ENCODE results near the gene AGRN. TPM values are rescaled to one million over a fixed set of nuclear protein-coding genes. Genes with fewer than 3 reads are reported as not detected.
"Not testable (repeated sequence)": the region's sequence is repeated elsewhere in the genome, so short reads cannot be mapped to it uniquely, and the experiment has no call there.

The AGRN gene
- total RNA-seq, 1 donor from 2014 or later = 12.7 TPM

DNA sequence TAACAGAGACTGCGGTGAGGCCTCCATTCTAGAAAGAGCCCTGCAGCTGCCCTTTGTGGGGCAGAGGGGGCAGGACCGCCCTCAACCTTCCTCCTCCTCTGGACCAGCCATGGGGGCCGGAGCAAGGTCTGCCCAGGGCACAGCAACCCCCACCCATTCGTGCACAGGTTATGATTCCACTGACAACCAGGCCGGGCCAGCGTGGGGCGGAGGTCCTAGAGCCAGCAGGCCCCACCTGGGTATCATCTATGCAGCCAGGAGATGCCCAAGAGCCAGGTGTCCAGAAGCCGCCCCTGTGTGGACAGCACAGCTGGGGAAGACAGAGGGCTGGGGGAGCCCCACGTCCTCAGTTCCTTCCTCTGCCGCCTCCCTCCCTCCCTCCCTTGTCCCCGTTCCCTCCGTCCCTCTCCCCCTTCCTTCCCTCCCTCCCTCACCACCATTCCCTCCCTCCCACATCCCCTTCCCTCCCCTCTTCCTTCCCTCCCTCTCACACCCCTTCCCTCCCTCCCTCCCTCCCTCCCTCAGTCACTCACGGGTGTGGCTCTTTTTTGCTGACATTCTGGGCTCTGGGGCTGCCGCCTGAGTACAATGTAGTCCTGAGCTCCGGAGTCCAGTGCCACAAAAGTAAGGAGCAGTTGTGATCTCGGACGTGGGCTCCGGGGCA is 41.9 kb downstream of the AGRN start:
- intact Hi-C loops (cut with micrococcal nuclease) = no loop called here

DNA sequence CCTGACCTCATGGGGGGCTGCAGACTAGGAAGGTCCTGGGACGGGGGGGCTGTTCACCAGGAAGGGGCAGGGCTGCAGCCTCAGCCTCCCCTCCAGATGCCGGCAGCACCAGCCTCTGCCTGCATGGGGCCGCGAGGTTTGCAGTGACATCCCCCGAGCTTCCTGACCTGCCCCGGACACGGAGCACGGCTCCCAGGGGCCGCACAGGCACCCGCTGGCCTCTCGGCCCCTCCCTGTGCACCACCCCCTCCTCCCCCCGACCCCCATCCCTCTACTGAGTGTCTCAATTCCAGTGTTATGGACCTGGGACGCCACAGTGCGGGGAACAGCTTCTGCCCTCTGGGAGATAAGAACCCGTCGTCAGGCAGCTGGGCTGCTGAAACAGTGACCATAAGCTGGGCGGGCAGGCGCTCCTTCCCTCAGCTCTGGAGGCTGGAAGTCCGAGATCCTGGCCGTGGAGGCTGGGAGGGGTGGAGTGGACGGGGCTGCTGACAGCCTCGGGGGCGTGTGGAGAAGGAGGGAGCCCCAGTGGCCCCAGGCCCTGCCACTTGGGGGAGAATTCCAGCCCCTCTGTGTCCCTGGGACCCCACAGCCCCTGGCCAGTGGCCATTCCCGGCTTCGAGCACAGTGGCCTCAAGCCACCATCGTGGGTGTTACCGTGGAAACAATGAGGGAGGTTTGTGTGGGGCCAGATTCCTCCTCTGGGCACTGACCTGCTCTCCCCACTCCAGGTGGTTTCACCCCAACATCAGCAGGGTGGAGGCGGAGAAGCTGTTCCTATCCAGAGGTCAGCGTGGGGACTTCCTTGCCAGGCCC is 42.6 kb downstream of the AGRN start:
- intact Hi-C loops (cut with micrococcal nuclease) = loop anchor here (1.0 kb wide), 2 partner anchors 29 to 111 kb away; partner anchors contain the start of gene TTLL10

DNA sequence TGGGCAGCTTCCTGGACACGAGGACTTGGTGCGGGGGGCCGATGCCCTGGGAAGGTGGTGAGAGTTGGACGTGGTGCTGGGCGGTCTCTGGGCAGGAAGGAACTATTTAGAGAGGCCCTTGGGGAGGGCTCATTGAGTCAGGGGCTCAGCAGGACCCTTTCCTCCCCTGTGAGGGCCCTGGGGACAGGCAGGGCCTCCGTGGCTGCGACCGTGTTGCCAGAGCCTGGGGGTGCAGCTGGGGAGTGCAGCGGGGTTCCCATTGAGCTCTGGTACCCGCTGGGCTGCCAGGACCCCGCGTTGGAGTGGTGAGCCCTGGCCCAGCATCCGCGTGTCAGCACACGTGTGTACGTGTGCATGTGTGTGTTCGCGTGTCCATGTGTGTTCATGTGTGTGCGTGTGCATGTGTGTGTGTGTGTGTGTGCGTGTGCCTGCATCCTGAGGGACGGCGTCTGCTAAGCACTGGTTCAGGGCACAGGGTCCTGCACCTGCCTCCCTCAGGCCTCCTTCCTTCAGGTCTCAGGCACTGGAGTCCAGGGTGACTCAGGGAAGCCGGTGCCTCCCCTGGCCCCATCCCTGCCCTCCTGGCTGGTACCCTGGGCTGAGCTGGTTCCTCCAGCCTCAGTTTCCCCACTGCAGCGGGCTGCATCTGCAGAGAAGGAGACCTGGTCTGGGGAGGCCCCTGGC is 43.5 kb downstream of the AGRN start:
- intact Hi-C loops (cut with micrococcal nuclease) = loop anchor here (1.0 kb wide), 2 partner anchors 30 to 110 kb away; partner anchors contain the start of gene TTLL10

DNA sequence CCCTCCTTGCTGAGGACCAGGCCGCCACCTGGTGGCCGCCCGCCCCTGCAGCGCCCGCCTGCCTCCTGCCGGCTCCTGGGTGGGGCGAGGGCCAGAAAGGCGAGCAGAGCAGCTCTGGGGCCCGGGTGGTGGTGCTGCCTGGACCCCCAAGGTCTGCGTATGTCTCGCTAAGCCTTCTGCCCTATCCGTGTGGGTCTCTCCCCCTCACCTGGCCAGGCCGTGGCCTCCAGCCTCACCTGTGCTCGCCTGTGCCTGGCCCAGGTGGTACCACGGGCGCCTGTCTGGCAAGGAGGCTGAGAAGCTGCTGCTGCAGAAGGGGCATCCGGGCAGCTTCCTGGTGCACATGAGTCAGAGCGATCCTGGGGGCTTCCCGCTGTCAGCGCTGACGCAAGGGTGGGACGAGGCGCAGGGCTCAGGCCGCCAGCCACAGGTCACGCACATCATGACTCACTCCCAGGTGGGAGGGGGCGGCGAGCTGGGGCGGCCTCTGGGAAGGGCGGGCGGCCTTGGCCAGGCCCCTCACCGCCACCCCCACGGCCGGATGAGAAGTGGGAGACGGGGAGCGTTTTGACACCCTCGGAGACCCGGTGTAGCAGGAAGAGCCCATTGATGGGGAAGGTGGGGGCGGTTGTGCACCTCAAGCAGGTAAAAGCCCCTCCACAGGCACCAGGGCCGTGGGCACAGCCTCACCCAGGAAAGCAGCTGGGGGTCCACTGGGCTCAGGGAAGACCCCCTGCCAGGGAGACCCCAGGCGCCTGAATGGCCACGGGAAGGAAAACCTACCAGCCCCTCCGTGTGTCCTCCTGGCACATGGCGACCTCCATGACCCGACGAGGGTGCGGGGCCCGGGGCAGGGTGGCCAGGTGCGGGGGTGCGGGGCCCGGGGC is 44.3 kb downstream of the AGRN start:
- intact Hi-C loops (cut with micrococcal nuclease) = loop anchor here (1.0 kb wide), 3 partner anchors 31 to 109 kb away; partner anchors contain the start of gene TTLL10

DNA sequence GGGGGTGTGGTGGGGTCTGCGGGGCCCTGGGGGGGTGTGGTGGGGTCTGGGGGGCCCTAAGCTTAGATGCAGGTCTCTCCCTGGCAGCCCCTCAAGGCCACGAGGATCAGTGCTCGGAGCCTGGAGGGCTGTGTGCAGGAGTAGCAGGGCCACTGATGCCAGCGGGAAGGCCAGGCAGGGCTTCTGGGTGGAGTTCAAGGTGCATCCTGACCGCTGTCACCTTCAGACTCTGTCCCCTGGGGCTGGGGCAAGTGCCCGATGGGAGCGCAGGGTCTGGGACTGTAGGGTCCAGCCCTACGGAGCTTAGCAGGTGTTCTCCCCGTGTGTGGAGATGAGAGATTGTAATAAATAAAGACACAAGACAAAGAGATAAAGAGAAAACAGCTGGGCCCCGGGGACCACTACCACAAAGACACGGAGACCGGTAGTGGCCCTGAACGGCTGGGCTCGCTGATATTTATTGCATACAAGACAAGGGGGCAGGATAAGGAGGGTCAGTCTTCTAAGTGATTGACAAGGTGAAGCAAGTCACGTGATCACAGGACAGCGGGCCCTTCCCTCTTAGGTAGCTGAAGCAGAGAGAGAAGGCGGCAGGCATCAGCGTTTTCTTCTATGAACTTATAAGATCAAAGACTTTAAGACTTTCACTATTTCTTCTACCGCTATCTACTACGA is 45.5 kb downstream of the AGRN start:
- intact Hi-C loops (cut with micrococcal nuclease) = no loop called here

DNA sequence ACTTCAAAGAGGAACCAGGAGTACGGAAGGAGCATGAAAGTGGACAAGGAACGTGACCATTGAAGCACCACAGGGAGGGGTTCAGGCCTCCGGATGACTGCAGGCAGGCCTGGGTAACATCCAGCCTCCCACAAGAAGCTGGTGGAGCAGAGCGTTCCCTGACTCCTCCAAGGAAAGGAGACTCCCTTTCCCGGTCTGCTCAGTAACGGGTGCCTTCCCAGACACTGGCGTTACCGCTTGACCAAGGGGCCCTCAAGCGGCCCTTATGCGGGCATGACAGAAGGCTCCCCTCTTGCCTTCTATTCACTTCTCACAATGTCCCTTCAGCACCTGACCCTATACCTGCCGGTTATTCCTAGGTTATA is 46.0 kb downstream of the AGRN start:
- intact Hi-C loops (cut with micrococcal nuclease) = not testable (repeated sequence)

DNA sequence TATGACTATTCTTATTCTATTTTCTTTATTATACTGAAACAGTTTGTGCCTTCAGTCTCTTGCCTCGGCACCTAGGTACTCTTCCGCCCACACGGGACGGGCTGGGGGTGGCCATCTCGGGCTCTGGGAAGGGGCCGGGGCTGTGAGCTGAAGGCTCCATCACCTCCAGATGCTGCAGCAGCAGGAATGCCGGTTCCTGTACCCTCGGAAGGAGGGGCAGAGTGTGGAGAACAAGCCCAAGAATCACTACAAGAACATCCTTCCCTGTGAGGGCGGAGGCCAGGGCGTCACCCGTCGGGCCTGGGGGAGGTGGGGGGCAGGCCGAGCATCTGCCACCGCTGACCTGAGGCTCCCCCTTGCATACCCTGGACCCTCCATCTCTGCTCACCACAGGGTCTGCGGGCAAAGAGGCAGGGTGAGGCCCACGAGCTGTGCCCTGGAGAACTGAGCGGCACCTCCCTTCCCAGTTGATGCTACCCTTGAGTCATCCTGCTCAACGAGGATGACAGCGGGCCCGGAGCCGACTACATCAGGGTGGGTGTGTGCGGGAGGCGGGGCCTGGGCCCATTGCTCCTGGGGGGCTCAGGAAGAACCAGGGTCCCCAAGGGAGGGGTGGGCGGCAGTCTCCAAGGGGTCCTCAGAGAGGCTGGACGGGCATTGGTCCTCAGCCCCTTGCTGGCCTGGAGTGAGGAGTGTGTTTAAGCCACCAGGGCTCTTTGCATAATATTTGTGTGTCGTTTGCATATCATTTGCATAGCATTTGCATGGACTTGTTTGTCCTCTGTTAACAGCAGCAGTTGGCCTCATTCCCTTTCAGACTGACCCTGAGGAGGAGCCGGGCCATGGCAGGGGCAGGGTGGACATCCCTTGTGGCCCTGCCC is 46.7 kb downstream of the AGRN start:
- intact Hi-C loops (cut with micrococcal nuclease) = no loop called here

DNA sequence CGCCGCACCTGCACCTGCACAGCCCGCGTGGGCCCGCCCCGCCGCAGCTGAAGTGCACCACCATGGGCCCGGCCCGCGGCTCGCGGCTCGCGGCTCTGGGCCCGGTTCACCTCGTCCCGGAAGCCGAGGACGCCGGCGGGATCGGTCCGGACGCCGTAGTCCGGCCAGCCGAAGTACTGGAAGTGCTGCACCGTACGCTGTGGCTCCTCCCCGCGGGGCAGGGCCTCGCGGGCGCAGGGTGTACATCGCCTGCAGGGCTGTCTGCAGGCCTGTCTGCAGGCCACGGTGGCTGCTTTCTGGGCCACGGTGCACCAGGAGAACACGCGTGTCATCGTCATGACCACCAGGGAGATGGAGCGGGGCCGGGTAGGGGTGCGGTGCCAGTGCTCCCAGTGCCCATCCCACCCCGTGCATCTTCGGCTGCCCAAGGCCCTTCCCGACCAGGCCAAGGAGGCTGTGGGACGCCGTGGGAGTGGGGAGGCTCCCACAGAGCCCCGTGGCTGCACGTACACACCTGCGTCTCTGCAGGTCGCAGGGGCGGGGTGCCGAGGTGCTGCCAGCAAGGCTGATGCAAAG is 47.5 kb downstream of the AGRN start:
- intact Hi-C loops (cut with micrococcal nuclease) = no loop called here

DNA sequence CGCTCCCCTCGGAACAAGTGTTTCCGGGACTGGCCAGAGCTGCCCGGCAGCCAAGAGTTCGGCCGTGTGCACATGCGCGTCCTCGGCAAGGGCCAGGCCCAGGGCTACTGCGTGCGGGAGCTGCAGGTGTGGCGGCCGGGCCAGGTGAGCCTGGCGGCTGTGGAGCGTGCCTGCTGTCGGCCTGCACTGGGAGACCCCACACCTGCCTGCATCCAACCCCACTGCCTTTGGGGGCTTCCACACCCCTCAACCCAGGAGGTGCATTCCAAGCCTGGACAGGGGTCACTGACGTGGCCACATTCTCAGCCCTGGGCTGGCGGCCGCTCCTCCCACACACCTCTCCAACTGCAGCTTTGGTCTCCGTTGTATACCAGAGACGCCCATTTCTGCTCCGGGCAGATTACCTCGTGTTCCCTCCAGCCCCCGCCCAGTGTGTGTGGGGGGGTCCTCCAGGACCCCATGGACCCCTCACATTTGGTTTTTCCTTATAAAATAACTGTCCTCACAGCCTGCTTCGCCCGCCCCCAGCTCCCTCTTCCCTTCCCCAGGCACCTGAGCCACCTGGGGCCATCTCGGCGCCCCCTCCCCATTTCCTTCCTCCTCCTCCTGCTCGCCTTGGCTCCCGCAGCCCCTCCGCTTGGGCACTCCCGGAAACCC is 48.1 kb downstream of the AGRN start:
- intact Hi-C loops (cut with micrococcal nuclease) = loop anchor here (2.0 kb wide), 2 partner anchors 27 to 49 kb away; no protein-coding TSS in a partner anchor

DNA sequence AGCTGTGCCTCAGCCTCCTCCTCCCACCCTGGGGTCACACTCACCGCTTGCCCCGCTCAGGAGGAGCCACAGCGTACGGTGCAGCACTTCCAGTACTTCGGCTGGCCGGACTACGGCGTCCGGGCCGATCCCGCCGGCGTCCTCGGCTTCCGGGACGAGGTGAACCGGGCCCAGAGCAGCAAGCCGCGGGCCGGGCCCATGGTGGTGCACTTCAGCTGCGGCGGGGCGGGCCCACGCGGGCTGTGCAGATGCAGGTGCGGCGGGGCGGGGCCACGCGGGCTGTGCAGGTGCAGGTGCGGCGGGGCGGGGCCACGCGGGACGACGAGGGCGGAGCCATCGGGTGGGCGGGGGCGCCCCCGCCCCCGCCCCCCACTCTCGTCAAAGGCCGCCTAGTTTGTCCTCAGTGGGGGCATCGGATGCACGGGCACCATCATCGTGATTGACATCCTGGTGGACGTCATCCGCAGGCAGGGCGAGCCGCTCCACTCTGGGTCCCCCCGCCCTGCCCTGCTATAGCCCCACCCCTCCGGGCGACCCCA is 48.7 kb downstream of the AGRN start:
- intact Hi-C loops (cut with micrococcal nuclease) = loop anchor here (1.0 to 2.0 kb wide), 3 partner anchors 9 to 50 kb away; no protein-coding TSS in a partner anchor

DNA sequence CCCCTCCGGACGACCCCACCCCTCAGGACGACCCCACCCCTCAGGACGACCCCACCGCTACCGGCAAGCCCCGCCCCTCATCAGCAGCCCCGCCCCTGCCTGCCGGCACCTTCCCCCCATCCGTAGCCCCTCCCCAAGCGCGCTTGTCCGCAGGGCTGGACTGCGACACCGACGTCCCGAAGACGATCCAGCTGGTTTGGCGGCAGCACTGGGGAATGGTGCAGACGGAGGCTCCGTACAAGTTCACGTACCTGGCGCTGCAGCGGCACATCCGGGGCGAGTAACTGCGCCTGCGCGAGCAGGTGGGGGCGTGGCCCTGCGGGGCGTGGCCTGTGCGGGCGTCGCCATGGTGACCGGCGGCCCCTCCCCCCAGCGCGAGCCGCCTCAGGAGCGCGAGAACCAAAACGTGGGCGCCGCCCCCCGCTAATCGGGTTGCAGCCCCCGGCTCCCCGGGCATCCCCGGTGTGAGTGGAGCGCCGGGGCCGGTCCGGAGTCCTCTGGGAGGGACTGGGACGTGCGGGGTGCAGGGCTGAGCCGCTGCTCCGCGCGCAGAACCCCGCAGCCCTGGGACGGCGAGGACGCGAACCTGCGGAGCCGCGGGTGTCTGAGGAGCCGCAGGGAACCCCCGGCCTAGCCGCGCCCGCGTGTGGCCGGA is 49.3 kb downstream of the AGRN start:
- intact Hi-C loops (cut with micrococcal nuclease) = loop anchor here (1.0 to 2.0 kb wide), 3 partner anchors 10 to 50 kb away; no protein-coding TSS in a partner anchor

DNA sequence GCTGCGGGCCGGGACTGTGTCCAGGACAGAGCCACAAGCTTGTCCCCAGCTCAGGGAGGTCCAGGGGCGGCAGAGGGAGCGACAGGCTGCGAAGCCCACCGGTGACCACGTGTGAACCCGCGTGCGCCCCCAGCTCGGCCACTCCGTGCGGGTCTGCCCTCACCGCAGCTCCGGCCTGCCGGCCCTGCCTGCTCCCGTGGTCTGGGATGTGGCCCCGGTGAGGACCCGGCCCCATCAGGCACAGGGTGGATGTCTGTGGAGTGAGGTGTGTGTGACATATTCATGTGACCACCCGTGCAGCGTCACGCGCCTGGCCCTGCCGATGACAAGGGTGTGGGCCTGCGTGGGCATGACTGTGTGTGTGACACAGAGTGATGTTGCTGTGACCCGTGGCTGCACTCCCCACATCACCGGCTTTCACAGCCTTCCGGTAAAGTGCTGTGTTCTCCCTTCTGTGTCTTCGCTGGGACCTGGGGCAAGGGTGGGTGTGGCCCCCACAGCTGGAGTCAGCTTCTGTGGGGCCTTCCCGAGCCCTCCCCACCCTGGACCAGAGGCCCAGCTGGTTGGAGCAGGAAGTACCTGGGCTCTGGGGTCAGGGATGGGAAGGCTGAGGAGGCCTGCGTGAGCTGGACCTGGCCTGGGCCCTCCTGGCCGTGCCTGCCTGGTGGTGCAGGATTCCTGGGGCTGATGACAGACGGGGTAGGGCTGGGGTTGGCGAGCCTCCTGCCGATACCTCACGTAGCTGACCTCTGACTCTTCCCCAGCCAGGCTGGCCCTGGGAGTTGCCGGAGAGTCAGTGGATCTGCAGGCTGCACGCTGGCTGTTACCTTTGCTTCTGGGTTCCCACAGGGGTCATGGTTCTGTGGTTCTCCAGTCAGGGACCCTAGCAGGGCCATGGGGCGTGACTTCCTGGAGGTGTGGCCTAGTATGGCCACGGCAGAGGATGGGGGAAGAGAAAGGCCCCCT is 50.1 kb downstream of the AGRN start:
- intact Hi-C loops (cut with micrococcal nuclease) = loop anchor here (1.0 to 2.0 kb wide), 3 partner anchors 11 to 51 kb away; no protein-coding TSS in a partner anchor

DNA sequence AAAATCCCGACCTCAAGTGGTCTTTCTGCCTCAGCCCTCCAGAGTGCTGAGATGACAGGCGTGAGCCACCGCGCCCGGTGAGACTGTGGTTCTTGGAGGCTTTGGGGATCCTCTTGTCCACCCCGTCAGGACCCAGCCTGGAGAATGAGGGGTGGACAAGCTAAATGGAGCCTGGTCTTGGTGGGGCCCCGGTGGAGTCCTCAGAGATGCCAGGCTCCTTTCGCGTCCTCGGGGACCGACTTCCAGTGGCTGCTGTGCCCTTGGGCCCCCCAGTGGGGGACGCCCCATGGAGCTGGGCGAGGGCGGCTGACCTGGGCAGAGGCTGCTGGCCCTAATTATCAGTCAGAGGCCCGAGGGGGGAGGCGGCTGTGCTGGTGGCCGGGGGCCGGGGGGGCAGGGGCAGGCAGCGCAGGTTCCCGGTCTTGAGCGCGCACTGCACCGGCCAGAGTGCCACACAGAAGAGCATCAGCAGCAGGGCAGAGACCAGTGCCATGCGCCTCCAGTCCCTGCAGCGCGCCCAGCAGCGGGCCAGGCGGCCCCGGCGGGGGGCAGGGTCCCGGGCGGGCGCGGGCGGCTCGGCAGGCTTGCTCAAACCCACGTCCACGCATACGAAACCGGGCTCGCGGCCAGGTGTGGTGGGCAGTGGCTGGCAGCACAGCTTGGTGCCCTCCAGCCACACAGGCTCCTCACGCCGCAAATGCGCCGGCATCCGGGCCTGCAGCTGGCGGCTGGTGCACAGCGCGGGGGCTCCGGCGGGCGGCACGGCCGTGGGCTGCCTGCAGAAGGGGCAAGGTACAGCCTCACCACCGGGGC is 51.8 kb downstream of the AGRN start:
- intact Hi-C loops (cut with micrococcal nuclease) = no loop called here

DNA sequence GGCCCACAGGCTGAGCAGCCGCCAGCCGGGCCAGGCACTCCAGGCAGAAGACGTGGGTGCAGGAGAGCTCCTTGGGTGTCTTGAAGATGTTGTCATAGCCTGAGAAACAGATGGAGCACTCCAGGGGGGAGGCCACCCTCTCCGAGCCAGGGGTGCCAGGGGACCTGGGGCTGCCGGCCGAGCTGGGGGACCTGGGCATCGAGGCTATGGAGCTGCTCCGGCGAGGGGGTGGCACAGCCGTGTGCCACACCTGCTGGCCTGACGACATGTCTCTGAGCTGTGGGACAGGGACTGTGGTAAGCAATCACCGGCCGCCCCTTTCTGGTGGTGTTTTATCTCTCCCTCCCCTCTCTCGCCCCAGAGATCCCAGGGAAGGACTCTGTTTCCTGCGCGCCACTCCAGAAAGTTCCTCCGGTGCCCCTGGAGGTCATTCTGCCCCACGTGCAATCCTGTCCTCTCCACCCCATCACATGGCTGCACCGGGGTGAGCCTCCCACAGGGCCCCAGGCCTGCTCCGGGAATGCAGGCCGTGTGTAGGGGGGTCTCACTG is 52.5 kb downstream of the AGRN start:
- intact Hi-C loops (cut with micrococcal nuclease) = no loop called here

Data from T-helper 1 cell treated with Interleukin-12 subunit alpha and Interleukin-12 subunit beta and Interleukin-4 antibody, amounts not matched to agents 30 ng/mL and 1 ng/mL, for 36 hours (primary cell).